Measurements from ENCODE around the gene TSACC. TPM values are rescaled to one million over a fixed set of nuclear protein-coding genes. Genes with fewer than 3 reads are reported as not detected.
"Not testable (repeated sequence)": the region's sequence is repeated elsewhere in the genome, so short reads cannot be mapped to it uniquely, and the experiment has no call there.

Gene TSACC
- total RNA-seq, 4 donors from 2014 or later = 1.2 to 8.3 TPM; not detected in 2

DNA sequence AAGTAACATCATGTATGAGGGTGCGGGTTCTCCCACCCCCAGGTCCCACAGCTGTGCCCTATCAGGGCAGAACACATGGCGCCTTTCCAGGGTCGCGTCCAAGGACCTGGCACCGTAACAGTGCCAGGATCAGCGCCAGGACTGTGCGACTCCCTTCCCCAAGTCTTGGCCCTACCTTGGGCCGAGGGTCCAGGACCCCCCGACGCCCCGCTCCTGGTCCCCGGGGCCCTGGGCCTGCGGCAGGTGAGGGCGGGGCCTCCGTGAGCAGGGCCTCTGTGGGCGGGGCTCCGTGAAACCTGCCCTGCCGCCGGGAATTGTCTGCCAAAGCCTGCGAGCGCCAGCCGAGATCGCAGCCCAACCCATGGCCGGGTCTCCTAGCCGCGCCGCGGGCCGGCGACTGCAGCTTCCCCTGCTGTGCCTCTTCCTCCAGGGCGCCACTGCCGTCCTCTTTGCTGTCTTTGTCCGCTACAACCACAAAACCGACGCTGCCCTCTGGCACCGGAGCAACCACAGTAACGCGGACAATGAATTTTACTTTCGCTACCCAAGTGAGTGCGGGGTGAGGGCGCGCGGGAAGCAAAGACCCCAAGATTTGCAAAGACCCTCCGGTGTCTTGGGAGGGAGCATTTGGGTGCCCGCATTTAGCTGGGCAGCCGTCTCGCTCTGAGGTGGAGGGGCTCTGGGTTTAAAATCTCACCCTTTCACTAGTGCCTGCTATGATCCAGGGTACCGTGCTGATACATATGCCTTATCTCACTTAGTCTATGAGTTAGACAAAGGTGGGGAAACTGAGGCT lies 30.8 kb downstream of the TSACC start, which contains the start of gene RHBG:
RHBG (plus strand) TSS at position 323 of the 796 bp plus-strand sequence; CDS start at position 362, 39 bp downstream.
- no peak within 1 kb of the TSS for H3K27ac ChIP-seq
- peak in 1 of 2 donors; percentile 20 for TF ChIP-seq POLR2A (IDR thresholded peaks at IDR 0.05)
- TF ChIP-seq, protein P1, sequence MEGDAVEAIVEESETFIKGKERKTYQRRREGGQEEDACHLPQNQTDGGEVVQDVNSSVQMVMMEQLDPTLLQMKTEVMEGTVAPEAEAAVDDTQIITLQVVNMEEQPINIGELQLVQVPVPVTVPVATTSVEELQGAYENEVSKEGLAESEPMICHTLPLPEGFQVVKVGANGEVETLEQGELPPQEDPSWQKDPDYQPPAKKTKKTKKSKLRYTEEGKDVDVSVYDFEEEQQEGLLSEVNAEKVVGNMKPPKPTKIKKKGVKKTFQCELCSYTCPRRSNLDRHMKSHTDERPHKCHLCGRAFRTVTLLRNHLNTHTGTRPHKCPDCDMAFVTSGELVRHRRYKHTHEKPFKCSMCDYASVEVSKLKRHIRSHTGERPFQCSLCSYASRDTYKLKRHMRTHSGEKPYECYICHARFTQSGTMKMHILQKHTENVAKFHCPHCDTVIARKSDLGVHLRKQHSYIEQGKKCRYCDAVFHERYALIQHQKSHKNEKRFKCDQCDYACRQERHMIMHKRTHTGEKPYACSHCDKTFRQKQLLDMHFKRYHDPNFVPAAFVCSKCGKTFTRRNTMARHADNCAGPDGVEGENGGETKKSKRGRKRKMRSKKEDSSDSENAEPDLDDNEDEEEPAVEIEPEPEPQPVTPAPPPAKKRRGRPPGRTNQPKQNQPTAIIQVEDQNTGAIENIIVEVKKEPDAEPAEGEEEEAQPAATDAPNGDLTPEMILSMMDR (IDR thresholded peaks at IDR 0.05) = no peak
- no peaks in the 10 kb centered on the region for H3K27me3 ChIP-seq
- peak; percentile 77 to 79 for DNase-seq
- H3K36me3 ChIP-seq = no peaks in the 10 kb centered on the region
- H3K9me3 ChIP-seq = no peaks in the 10 kb centered on the region
- intact Hi-C loops (cut with DNase I) = no loop called here
- H3K4me1 ChIP-seq = peaks cover 0 to 9% of the 10 kb centered on the region in 2 donors
- H3K4me3 ChIP-seq (replicated peaks in 1 of 3) = peak within 1 kb of the TSS in 1 of 3 donors; percentile 35
- 9 to 21% methylated on average over 12 to 17 of the region's 48 CpGs for WGBS, 2 donors

DNA sequence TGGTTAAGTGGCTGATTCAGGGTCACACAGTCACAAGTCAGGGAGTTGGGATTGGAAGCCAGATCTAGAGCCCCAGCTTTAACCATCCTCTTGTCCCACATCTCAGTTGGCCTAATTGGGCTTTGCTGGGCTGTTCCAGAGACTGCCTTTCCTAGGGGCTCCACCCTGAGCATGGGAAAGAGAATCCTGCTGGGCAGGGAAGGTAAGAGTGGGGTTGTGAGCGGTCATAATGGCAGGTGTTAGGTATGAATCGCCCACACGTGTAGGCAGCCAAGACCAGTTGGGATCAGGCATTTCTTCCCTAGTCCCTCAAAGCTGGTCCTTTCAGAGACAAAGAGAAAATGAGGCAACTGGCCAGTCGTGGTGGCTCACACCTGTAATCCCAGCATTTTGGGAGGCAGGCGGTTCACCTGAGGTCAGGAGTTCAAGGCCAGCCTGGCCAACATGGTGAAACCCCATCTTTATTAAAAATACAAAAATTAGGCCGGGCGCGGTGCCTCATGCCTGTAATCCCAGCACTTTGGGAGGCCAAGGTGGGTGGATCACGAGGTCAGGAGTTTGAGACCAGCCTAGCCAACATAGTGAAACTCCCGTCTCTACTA lies 31.5 kb downstream of the TSACC start:
- WGBS, 2 donors = 93 to 98% methylated on average over 10 of the region's 10 CpGs
- H3K4me3 ChIP-seq (replicated peaks in 1 of 3) = peak overlapping the region in 1 of 3 donors; percentile 35

DNA sequence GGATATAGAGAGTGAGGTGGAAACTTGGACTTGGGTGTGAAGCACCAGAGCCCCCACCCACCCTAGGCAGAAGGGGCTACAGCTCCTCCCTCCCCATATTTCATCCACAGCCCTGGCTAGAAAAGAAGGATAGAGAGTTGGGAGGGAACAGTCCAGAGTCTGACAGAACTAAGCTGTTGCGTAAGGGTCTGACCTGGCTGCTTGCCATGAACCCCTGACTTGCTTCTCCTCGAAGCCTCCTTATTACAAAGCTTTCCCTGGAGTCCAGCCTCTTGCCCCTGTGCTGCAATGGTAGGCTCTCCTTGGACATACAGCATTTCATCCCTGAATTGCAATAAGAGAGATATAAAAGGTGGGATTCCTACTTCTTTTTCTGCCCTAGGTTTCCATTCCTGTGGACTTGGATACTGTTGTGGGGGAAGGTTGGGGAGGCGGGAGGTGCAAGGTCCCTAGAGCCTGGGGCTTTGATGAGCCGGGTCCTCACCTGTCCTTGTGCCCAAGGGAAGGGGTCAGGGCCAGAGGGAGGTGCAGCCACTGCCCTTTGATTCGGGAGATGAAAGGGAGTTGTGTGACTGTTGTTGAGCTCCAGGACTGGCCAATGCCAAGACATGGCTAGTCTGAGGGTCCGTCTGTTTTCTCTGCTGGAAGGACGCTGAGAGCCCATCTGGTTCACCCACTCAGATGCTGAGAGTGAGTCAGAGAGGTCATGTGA lies 33.4 kb downstream of the TSACC start:
- Histone ChIP-seq H3K27me3 (no peaks in the 10 kb centered on the region), H3K36me3 (no peaks in the 10 kb centered on the region), H3K27ac (no peak overlapping the region), H3K9me3 (no peaks in the 10 kb centered on the region), H3K4me1 (peaks cover 0 to 9% of the 10 kb centered on the region in 2 donors), H3K4me3 (replicated peaks in 1 of 3) (no peak overlapping the region)
- DNase-seq = peak; percentile 7 to 17
- TF ChIP-seq, protein P1 (IDR thresholded peaks at IDR 0.05) = no peak
- no peak for TF ChIP-seq POLR2A (IDR thresholded peaks at IDR 0.05)
- intact Hi-C loops (cut with DNase I) = no loop called here
- 39 to 58% methylated on average over 7 of the region's 7 CpGs for WGBS, 2 donors

More for the DNA sequence above, 31.5 kb downstream of the TSACC start:
- H3K9me3 ChIP-seq; H3K4me1 ChIP-seq; H3K36me3 ChIP-seq; intact Hi-C loops (cut with DNase I); H3K27ac ChIP-seq; DNase-seq; H3K27me3 ChIP-seq: not testable (repeated sequence)

DNA sequence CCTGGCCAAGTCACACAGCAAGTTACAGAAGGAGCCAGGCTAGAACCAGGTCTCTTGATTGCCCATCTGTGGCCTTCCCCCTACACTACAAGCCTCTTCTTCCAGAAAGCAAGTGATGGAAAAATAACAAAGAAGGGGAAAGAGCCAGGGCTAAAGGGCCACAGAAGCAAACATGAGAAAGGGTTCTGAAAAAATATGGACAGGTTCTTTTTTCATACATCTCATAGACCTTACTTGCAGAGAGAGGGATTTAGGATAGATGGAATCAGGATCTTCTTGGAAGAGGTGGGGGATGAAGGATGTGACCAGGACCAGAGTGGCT lies 33.9 kb downstream of the TSACC start:
- intact Hi-C loops (cut with DNase I) = no loop called here
- Histone ChIP-seq H3K9me3 (no peaks in the 10 kb centered on the region), H3K36me3 (no peaks in the 10 kb centered on the region), H3K4me3 (replicated peaks in 1 of 3) (no peak overlapping the region), H3K27ac (no peak overlapping the region), H3K4me1 (peaks cover 0 to 9% of the 10 kb centered on the region in 2 donors), H3K27me3 (no peaks in the 10 kb centered on the region)
- TF ChIP-seq, protein P1 (IDR thresholded peaks at IDR 0.05) = no peak
- no peak for TF ChIP-seq POLR2A (IDR thresholded peaks at IDR 0.05)
- no peak for DNase-seq

DNA sequence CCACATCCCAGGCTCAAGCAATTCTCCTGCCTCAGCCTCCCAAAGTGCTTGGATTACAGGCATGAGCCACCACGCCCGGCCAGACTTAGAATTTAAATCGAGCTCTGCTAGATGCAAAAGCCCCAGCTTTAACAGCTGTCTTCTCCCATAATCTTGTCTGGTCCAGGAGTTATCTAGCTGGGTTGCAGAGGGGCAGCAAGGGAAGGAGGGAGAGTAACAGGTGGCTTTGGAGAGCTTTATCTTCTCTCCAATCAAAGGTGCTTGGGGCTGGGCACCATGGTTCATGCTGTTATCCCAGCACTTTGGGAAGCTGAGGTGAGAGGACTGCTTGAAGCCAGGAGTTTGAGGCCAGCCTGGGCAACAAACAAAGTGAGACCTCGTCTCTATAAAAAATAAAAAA lies 34.5 kb downstream of the TSACC start:
- intact Hi-C loops (cut with DNase I) = no loop called here
- TF ChIP-seq, protein P1 (IDR thresholded peaks at IDR 0.05) = no peak
- no peak for TF ChIP-seq POLR2A (IDR thresholded peaks at IDR 0.05)
- no peaks in the 10 kb centered on the region for H3K27me3 ChIP-seq

More for the DNA sequence above, 34.5 kb downstream of the TSACC start:
- Histone ChIP-seq H3K36me3 (no peaks in the 10 kb centered on the region), H3K9me3 (no peaks in the 10 kb centered on the region), H3K4me3 (replicated peaks in 1 of 3) (no peak overlapping the region), H3K4me1 (peaks cover 0 to 9% of the 10 kb centered on the region in 2 donors), H3K27ac (no peak overlapping the region)
- 73 to 78% methylated on average over 4 of the region's 4 CpGs for WGBS, 2 donors
- DNase-seq = no peak

Data from thyroid gland (tissue), 4 donors.